Nephron (organoid): ENCODE results near the gene BAD.
A peak's percentile ranks its signal among the peaks of the same experiment; 100 is the strongest.

Experiments
- H3K27ac Mint-ChIP-seq, 3 experiments: 2 replicates each; pipeline ENCODE4 v1.8.0; 2020; ENCODE audit warnings: mixed read lengths in 3 of 3, mild to moderate bottlenecking in 2 of 3, moderate library complexity in 1 of 3
- H3K27me3 Mint-ChIP-seq: 2 replicates; pipeline ENCODE4 v1.8.0; 2021; ENCODE audit warnings: low read depth, mild to moderate bottlenecking, moderate library complexity, mixed read lengths
- H3K36me3 Mint-ChIP-seq: 2 replicates; pipeline ENCODE4 v1.8.0; 2020; ENCODE audit warnings: low read depth, mixed read lengths
- H3K4me1 Mint-ChIP-seq: 2 replicates; pipeline ENCODE4 v1.8.0; 2020; ENCODE audit warnings: mixed read lengths
- H3K4me3 Mint-ChIP-seq, 3 experiments: 2 replicates each; pipeline ENCODE4 v1.8.0; 2020; ENCODE audit warnings: mild to moderate bottlenecking in 3 of 3, mixed read lengths in 3 of 3, moderate library complexity in 2 of 3
- H3K9me3 Mint-ChIP-seq: 2 replicates; pipeline ENCODE4 v1.8.0; 2020; ENCODE audit warnings: mixed read lengths
- TF ChIP-seq, protein P1 (sequence below), 3 experiments: fragments of 200-600 bp; sonication (generic); IDR thresholded peaks; one replicate each; pipeline ENCODE4 v1.5.0; 2021; ENCODE audit warnings: antibody characterized with exemption in 3 of 3; ENCODE audit not compliant: unreplicated experiment in 3 of 3

The BAD gene

DNA sequence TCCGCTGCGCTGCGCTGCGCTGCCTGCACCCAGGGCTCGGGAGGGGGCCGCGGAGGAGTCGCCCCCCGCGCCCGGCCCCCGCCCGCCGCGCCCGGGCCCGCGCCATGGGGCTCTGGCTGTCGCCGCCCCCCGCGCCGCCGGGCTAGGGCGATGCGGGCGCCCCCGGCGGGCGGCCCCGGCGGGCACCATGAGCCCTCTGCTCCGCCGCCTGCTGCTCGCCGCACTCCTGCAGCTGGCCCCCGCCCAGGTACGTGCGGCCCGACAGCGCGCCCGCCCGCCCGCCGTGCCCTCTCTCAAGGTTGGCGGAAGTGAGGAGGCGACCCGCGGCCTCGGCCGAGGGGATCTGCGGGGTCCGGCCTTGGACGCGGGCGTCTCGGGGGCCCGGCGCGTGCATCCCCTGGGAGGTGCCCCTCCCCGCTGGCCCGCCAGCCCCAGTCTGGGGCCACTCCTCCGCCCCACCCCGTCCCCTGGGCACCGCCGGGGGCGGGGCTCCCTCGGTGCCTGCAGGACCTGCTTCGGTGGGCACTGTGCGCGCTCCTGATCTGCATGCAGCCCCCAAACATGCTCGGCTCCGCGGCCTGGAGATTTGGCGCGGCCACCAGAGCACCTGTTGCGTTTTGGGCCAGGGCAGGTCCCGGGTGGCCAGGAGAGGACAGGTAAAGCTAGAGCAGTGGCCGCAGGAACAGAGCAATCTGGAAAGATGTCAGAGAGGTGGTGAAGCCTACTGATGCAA is 49.7 kb downstream of the BAD start:
- Mint-ChIP-seq H3K4me1 (peaks cover 43% of the 10 kb centered on the region), H3K4me3 (peak overlapping the region; percentile 84 to 90 (median 85)), H3K27me3 (peaks cover 4% of the 10 kb centered on the region), H3K27ac (peak overlapping the region; percentile 28 to 74 (median 55)), H3K9me3 (no peaks in the 10 kb centered on the region), H3K36me3 (peaks cover 9% of the 10 kb centered on the region)
- TF ChIP-seq, protein P1, sequence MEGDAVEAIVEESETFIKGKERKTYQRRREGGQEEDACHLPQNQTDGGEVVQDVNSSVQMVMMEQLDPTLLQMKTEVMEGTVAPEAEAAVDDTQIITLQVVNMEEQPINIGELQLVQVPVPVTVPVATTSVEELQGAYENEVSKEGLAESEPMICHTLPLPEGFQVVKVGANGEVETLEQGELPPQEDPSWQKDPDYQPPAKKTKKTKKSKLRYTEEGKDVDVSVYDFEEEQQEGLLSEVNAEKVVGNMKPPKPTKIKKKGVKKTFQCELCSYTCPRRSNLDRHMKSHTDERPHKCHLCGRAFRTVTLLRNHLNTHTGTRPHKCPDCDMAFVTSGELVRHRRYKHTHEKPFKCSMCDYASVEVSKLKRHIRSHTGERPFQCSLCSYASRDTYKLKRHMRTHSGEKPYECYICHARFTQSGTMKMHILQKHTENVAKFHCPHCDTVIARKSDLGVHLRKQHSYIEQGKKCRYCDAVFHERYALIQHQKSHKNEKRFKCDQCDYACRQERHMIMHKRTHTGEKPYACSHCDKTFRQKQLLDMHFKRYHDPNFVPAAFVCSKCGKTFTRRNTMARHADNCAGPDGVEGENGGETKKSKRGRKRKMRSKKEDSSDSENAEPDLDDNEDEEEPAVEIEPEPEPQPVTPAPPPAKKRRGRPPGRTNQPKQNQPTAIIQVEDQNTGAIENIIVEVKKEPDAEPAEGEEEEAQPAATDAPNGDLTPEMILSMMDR (IDR thresholded peaks at IDR 0.05; ENCODE audit: unreplicated experiment in 3 of 3): peak in 1 of 3 experiments; percentile 14

- Mint-ChIP-seq H3K27ac (peak within 1 kb of the TSS; percentile 55 to 84 (median 68)), H3K4me3 (peak within 1 kb of the TSS; percentile 84 to 92 (median 90)), H3K4me1 (peaks cover 46% of the 10 kb centered on the region), H3K9me3 (no peaks in the 10 kb centered on the region), H3K27me3 (peaks cover 4% of the 10 kb centered on the region), H3K36me3 (peaks cover 9% of the 10 kb centered on the region)
- TF ChIP-seq, protein P1 (IDR thresholded peaks at IDR 0.05; ENCODE audit: unreplicated experiment in 3 of 3): no peak
Measured at GRCh38 chr11:64233913-64234586, 50.4 kb downstream of the BAD start, which contains the start of gene VEGFB. VEGFB (plus strand) TSS chr11:64234584; CDS start chr11:64234834, 250 bp downstream.

- Mint-ChIP-seq H3K27me3 (peaks cover 4% of the 10 kb centered on the region), H3K4me3 (peak overlapping the region; percentile 84 to 92 (median 89)), H3K36me3 (peaks cover 3% of the 10 kb centered on the region), H3K27ac (peak overlapping the region in 2 of 3 experiments; percentile 37 to 69), H3K4me1 (peaks cover 38% of the 10 kb centered on the region), H3K9me3 (no peaks in the 10 kb centered on the region)
- TF ChIP-seq, protein P1 (IDR thresholded peaks at IDR 0.05; ENCODE audit: unreplicated experiment in 3 of 3): no peak
Measured at GRCh38 chr11:64232967-64233315, 51.5 kb downstream of the BAD start.

DNA sequence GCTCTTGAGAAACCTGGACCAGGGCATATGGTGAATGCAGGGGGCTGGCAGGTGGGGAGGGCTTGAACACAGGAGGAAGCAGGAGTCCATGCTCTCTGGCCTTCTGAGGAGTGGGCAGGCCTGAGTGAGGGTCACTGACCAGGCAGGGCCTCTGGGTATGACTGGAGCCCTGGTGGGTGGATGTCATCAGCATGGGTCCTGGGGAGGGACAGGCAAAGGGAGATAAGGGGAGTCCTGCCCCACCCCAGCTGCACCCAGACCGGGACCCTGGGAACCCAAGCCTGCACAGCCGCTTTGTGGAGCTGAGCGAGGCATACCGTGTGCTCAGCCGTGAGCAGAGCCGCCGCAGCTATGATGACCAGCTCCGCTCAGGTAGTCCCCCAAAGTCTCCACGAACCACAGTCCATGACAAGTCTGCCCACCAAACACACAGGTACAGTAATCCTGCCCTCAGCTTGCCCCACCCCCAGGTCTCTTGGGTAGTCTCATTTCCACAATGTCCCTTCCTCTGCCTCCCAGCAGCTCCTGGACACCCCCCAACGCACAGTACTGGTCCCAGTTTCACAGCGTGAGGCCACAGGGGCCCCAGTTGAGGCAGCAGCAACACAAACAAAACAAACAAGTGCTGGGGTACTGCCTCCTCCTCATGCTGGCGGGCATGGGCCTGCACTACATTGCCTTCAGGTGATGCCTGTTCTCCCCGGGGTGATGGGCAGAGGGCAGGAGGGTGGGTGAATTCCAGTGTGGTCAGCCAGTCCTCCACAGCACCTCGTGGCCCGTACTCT is 52.1 kb downstream of the BAD start:
- peaks cover 4% of the 10 kb centered on the region for H3K27me3 Mint-ChIP-seq
- TF ChIP-seq, protein P1 (IDR thresholded peaks at IDR 0.05; ENCODE audit: unreplicated experiment in 3 of 3): no peak
- peak overlapping the region; percentile 84 to 92 (median 89) for H3K4me3 Mint-ChIP-seq
- H3K9me3 Mint-ChIP-seq: no peaks in the 10 kb centered on the region
- no peaks in the 10 kb centered on the region for H3K36me3 Mint-ChIP-seq
- peaks cover 37% of the 10 kb centered on the region for H3K4me1 Mint-ChIP-seq
- H3K27ac Mint-ChIP-seq: peak overlapping the region; percentile 37 to 69 (median 53)

DNA sequence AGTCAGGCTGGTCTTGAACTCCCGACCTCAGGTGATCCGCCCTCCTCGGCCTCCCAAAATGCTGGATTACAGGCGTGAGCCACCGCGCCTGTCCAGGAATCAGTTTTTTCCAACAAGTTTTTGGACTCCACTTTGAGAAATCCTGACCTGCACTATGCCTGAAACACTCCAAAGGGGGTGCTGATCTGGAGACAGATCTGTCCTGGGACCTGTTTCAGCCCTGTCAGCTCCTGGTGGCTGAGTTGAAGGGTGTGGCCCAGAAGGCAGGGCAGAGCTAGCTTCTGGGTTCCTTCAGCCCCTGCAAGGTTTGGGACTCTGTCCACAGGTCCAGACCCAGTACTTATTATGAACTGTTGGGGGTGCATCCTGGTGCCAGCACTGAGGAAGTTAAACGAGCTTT is 52.9 kb downstream of the BAD start:
- Mint-ChIP-seq H3K4me1 (peaks cover 36% of the 10 kb centered on the region), H3K27me3 (peaks cover 4% of the 10 kb centered on the region), H3K9me3 (no peaks in the 10 kb centered on the region), H3K27ac (peak overlapping the region; percentile 29 to 53 (median 32)), H3K36me3 (no peaks in the 10 kb centered on the region), H3K4me3 (peak overlapping the region; percentile 84 to 92 (median 89))
- TF ChIP-seq, protein P1 (IDR thresholded peaks at IDR 0.05; ENCODE audit: unreplicated experiment in 3 of 3): no peak
